OCI-LY7 (cell line): ENCODE data around the gene OPCML.

Experiments
- EZH2phosphoT487 ChIP-seq: fragments of 200-600 bp; sonication (generic); IDR thresholded peaks from 2 replicates; pipeline ENCODE4 v1.6.1; 2018; ENCODE audit warnings: low read depth, borderline replicate concordance, mild to moderate bottlenecking, mixed run types, antibody characterized with exemption, low read length, moderate library complexity, mixed read lengths
- TF ChIP-seq, protein P1 (sequence below): fragments of 200-600 bp; sonication (generic); conservative IDR thresholded peaks from 2 replicates; pipeline ENCODE4 v1.5.1; 2014; ENCODE audit warnings: mild to moderate bottlenecking, antibody characterized with exemption, low read length, moderate library complexity, mixed read lengths

DNA sequence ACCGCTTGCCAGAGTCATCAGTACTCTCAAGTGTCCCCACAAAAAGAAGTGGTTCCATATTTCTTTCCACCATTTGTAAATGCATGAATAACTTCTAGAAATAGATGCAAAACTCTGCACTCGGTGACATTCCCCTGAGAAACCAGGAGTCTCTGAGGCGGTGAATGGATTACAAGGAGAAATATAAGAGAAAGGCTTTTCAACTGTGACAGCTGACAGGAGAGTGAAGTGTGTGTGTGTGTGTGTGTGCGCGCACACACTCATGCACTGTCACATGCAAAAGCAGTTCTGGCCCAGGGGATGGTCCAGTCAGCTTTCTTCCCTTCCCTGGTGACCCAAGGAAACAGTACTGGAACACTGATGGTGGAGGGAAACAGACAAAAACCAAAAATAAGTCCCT is 710.0 kb downstream of the OPCML start:
- TF ChIP-seq, protein P1, sequence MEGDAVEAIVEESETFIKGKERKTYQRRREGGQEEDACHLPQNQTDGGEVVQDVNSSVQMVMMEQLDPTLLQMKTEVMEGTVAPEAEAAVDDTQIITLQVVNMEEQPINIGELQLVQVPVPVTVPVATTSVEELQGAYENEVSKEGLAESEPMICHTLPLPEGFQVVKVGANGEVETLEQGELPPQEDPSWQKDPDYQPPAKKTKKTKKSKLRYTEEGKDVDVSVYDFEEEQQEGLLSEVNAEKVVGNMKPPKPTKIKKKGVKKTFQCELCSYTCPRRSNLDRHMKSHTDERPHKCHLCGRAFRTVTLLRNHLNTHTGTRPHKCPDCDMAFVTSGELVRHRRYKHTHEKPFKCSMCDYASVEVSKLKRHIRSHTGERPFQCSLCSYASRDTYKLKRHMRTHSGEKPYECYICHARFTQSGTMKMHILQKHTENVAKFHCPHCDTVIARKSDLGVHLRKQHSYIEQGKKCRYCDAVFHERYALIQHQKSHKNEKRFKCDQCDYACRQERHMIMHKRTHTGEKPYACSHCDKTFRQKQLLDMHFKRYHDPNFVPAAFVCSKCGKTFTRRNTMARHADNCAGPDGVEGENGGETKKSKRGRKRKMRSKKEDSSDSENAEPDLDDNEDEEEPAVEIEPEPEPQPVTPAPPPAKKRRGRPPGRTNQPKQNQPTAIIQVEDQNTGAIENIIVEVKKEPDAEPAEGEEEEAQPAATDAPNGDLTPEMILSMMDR: no peak
- TF ChIP-seq EZH2phosphoT487: no peak
